ENCODE results near the gene ZNF521.

ZNF521 gene

GRCh38 chr18:25016181-25016580, 335.8 kb downstream of the ZNF521 start:
- Histone ChIP-seq H3K79me1 (ENCODE audit: low read depth, low read length) (no peaks in the 10 kb centered on the region), H4K8ac (ENCODE audit: low read depth, low read length) (no peak overlapping the region), H3K4me1 (ENCODE audit: control insufficient read depth in 2 of 2, insufficient read depth in 1 of 2, low read depth in 1 of 2, low read length in 2 of 2) (peaks cover 8 to 13% of the 10 kb centered on the region in 2 donors), H3K27ac (replicated peaks; ENCODE audit: low read length) (no peak overlapping the region), H3K23ac (ENCODE audit: low read depth, low read length, poor library complexity) (peak overlapping the region; percentile 46), H2AFZ (ENCODE audit: low read length) (no peak overlapping the region), H3K27me3 (ENCODE audit: control insufficient read depth in 3 of 3, insufficient read depth in 3 of 3, low read depth in 1 of 3, low read length in 3 of 3) (no peaks in the 10 kb centered on the region), H2BK12ac (ENCODE audit: low read length) (no peak overlapping the region), H3K36me3 (replicated peaks in 1 of 2; ENCODE audit: control insufficient read depth in 2 of 2, insufficient read depth in 2 of 2, low read length in 2 of 2) (no peaks in the 10 kb centered on the region), H3K4me2 (ENCODE audit: insufficient read depth, low read length, poor library complexity, severe bottlenecking) (no peak overlapping the region), H3K18ac (ENCODE audit: low read length) (peak overlapping the region; percentile 70), H3K9me3 (replicated peaks in 1 of 2; ENCODE audit: control insufficient read depth in 2 of 2, insufficient read depth in 1 of 2, low read depth in 1 of 2, low read length in 2 of 2) (peaks cover 0 to 3% of the 10 kb centered on the region in 2 donors), H4K91ac (ENCODE audit: low read depth, low read length, poor library complexity) (no peak overlapping the region), H3K4me3 (ENCODE audit: low read length in 2 of 2) (no peak overlapping the region), H2BK120ac (ENCODE audit: low read depth, low read length) (no peak overlapping the region), H3K9ac (ENCODE audit: low read depth, low read length, poor library complexity) (no peak overlapping the region), H2AK5ac (ENCODE audit: low read depth, low read length) (peak overlapping the region; percentile 26), H2BK5ac (ENCODE audit: low read length) (no peak overlapping the region), H3K4ac (ENCODE audit: low read length) (no peak overlapping the region), H3K14ac (ENCODE audit: low read length) (no peak overlapping the region), H2BK15ac (ENCODE audit: low read length) (no peak overlapping the region)
- DNase-seq (ENCODE audit: low spot score) = no peak
- whole genome bisulfite sequencing, 2 donors (ENCODE audit: extremely low coverage in 2 of 2, insufficient read length in 2 of 2, insufficient replicate concordance in 1 of 2) = no CpG with 5 or more reads among the region's 17 CpGs
